ENCODE measurements around the gene HLF.

The HLF gene

DNA sequence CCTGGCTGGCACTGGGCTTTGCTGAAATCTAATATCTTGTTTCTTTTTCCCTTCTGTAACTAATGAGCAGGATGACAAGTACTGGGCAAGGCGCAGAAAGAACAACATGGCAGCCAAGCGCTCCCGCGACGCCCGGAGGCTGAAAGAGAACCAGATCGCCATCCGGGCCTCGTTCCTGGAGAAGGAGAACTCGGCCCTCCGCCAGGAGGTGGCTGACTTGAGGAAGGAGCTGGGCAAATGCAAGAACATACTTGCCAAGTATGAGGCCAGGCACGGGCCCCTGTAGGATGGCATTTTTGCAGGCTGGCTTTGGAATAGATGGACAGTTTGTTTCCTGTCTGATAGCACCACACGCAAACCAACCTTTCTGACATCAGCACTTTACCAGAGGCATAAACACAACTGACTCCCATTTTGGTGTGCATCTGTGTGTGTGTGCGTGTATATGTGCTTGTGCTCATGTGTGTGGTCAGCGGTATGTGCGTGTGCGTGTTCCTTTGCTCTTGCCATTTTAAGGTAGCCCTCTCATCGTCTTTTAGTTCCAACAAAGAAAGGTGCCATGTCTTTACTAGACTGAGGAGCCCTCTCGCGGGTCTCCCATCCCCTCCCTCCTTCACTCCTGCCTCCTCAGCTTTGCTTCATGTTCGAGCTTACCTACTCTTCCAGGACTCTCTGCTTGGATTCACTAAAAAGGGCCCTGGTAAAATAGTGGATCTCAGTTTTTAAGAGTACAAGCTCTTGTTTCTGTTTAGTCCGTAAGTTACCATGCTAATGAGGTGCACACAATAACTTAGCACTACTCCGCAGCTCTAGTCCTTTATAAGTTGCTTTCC lies 56.0 kb downstream of the HLF start:
- Histone ChIP-seq H3K9me3 (ENCODE audit: severe bottlenecking) (no peaks in the 10 kb centered on the region), H3K4me3 (ENCODE audit: low read depth, low read length) (no peak overlapping the region), H3K36me3 (no peaks in the 10 kb centered on the region), H3K27ac (no peak overlapping the region), H3K27me3 (ENCODE audit: insufficient read depth, low read depth, severe bottlenecking) (no peaks in the 10 kb centered on the region)
- DNase-seq, result no peak
- TF ChIP-seq, protein P1, sequence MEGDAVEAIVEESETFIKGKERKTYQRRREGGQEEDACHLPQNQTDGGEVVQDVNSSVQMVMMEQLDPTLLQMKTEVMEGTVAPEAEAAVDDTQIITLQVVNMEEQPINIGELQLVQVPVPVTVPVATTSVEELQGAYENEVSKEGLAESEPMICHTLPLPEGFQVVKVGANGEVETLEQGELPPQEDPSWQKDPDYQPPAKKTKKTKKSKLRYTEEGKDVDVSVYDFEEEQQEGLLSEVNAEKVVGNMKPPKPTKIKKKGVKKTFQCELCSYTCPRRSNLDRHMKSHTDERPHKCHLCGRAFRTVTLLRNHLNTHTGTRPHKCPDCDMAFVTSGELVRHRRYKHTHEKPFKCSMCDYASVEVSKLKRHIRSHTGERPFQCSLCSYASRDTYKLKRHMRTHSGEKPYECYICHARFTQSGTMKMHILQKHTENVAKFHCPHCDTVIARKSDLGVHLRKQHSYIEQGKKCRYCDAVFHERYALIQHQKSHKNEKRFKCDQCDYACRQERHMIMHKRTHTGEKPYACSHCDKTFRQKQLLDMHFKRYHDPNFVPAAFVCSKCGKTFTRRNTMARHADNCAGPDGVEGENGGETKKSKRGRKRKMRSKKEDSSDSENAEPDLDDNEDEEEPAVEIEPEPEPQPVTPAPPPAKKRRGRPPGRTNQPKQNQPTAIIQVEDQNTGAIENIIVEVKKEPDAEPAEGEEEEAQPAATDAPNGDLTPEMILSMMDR (IDR thresholded peaks at IDR 0.05; ENCODE audit: low read depth, low read length), result no peak

GRCh38 chr17:55321427-55322060 lies 56.8 kb downstream of the HLF start:
- H3K27me3 ChIP-seq (ENCODE audit: insufficient read depth, low read depth, severe bottlenecking), result no peaks in the 10 kb centered on the region
- H3K9me3 ChIP-seq (ENCODE audit: severe bottlenecking), result no peaks in the 10 kb centered on the region
- no peak overlapping the region for H3K4me3 ChIP-seq (ENCODE audit: low read depth, low read length)
- DNase-seq, result no peak
- TF ChIP-seq, protein P1 (IDR thresholded peaks at IDR 0.05; ENCODE audit: low read depth, low read length), result no peak
- no peaks in the 10 kb centered on the region for H3K36me3 ChIP-seq
- H3K27ac ChIP-seq, result no peak overlapping the region

GRCh38 chr17:55322453-55322985 lies 57.8 kb downstream of the HLF start:
- Histone ChIP-seq H3K27ac (no peak overlapping the region), H3K4me3 (ENCODE audit: low read depth, low read length) (no peak overlapping the region), H3K36me3 (no peaks in the 10 kb centered on the region), H3K9me3 (ENCODE audit: severe bottlenecking) (no peaks in the 10 kb centered on the region), H3K27me3 (ENCODE audit: insufficient read depth, low read depth, severe bottlenecking) (no peaks in the 10 kb centered on the region)
- TF ChIP-seq, protein P1 (IDR thresholded peaks at IDR 0.05; ENCODE audit: low read depth, low read length), result no peak
- DNase-seq, result no peak

GRCh38 chr17:55323518-55324295 lies 58.9 kb downstream of the HLF start:
- no peaks in the 10 kb centered on the region for H3K36me3 ChIP-seq
- no peaks in the 10 kb centered on the region for H3K27me3 ChIP-seq (ENCODE audit: insufficient read depth, low read depth, severe bottlenecking)
- no peak overlapping the region for H3K27ac ChIP-seq
- no peak for DNase-seq
- TF ChIP-seq, protein P1 (IDR thresholded peaks at IDR 0.05; ENCODE audit: low read depth, low read length), result no peak
- no peak overlapping the region for H3K4me3 ChIP-seq (ENCODE audit: low read depth, low read length)
- no peaks in the 10 kb centered on the region for H3K9me3 ChIP-seq (ENCODE audit: severe bottlenecking)

- Histone ChIP-seq H3K27ac (no peak overlapping the region), H3K9me3 (ENCODE audit: severe bottlenecking) (no peaks in the 10 kb centered on the region), H3K36me3 (no peaks in the 10 kb centered on the region), H3K27me3 (ENCODE audit: insufficient read depth, low read depth, severe bottlenecking) (no peaks in the 10 kb centered on the region), H3K4me3 (ENCODE audit: low read depth, low read length) (no peak overlapping the region)
- TF ChIP-seq, protein P1 (IDR thresholded peaks at IDR 0.05; ENCODE audit: low read depth, low read length), result peak; percentile 36; the same call in 1 of the 2 replicates
- no peak for DNase-seq
Observed at GRCh38 chr17:55324296-55324978, 59.7 kb downstream of the HLF start.
